ENCODE data around the gene LAG3.

DNA sequence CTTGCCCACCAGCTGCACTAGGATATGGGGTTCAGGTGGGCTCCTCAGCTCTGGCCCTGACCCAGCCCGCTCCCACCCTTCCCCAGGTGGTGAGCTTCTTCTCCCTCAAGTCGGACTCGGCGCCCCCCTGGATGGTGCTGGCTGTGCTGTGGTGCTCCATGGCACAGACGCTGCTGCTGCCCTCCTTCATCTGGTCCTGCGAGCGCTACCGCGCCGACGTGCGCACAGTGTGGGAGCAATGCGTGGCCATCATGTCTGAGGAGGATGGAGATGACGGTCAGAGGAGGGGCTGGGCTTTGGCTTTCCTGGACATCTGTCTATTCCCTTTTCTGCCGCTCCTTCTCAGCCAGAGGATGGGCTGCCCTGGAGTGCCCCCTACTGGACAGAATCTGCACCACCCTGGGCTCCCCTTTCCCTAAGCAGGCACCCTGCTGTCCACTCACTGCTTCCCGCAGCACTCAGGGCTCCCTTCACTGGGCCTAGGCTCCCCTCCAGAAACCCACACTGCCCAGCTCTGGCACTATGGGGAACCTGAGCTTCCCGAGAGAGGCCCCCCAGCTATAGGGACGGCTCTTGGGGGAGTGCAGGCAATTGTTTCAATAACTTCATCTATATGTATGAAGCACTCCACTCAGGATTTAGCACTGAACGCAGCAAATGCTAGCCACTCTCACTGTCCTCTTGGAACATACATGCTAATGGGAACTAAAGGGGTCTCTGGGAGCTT, 53.2 kb downstream of the LAG3 start:
- TF ChIP-seq, protein P1, sequence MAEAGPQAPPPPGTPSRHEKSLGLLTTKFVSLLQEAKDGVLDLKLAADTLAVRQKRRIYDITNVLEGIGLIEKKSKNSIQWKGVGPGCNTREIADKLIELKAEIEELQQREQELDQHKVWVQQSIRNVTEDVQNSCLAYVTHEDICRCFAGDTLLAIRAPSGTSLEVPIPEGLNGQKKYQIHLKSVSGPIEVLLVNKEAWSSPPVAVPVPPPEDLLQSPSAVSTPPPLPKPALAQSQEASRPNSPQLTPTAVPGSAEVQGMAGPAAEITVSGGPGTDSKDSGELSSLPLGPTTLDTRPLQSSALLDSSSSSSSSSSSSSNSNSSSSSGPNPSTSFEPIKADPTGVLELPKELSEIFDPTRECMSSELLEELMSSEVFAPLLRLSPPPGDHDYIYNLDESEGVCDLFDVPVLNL (CRISPR knock-in tag; IDR thresholded peaks at IDR 0.05; ENCODE audit: borderline replicate concordance, low read depth), result no peak
- TF ChIP-seq, protein P2, sequence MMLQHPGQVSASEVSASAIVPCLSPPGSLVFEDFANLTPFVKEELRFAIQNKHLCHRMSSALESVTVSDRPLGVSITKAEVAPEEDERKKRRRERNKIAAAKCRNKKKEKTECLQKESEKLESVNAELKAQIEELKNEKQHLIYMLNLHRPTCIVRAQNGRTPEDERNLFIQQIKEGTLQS (CRISPR knock-in tag; conservative IDR thresholded peaks at IDR 0.05), result no peak
- TF ChIP-seq, protein P3, sequence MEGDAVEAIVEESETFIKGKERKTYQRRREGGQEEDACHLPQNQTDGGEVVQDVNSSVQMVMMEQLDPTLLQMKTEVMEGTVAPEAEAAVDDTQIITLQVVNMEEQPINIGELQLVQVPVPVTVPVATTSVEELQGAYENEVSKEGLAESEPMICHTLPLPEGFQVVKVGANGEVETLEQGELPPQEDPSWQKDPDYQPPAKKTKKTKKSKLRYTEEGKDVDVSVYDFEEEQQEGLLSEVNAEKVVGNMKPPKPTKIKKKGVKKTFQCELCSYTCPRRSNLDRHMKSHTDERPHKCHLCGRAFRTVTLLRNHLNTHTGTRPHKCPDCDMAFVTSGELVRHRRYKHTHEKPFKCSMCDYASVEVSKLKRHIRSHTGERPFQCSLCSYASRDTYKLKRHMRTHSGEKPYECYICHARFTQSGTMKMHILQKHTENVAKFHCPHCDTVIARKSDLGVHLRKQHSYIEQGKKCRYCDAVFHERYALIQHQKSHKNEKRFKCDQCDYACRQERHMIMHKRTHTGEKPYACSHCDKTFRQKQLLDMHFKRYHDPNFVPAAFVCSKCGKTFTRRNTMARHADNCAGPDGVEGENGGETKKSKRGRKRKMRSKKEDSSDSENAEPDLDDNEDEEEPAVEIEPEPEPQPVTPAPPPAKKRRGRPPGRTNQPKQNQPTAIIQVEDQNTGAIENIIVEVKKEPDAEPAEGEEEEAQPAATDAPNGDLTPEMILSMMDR (IDR thresholded peaks at IDR 0.05), result peak; percentile 90
- TF ChIP-seq IRF2 (CRISPR knock-in tag; IDR thresholded peaks at IDR 0.05; ENCODE audit: borderline replicate concordance, low read depth), result no peak
